GM21717 (cell line): Measurements from ENCODE around the gene NAALADL2.

Experiments used
- ATAC-seq: cut with Tn5 transposase; IDR thresholded peaks from one replicate; pipeline ENCODE4 v1.9.1; 2021; ENCODE audit warnings: mild to moderate bottlenecking, moderate library complexity; ENCODE audit not compliant: unreplicated experiment

The NAALADL2 gene

DNA sequence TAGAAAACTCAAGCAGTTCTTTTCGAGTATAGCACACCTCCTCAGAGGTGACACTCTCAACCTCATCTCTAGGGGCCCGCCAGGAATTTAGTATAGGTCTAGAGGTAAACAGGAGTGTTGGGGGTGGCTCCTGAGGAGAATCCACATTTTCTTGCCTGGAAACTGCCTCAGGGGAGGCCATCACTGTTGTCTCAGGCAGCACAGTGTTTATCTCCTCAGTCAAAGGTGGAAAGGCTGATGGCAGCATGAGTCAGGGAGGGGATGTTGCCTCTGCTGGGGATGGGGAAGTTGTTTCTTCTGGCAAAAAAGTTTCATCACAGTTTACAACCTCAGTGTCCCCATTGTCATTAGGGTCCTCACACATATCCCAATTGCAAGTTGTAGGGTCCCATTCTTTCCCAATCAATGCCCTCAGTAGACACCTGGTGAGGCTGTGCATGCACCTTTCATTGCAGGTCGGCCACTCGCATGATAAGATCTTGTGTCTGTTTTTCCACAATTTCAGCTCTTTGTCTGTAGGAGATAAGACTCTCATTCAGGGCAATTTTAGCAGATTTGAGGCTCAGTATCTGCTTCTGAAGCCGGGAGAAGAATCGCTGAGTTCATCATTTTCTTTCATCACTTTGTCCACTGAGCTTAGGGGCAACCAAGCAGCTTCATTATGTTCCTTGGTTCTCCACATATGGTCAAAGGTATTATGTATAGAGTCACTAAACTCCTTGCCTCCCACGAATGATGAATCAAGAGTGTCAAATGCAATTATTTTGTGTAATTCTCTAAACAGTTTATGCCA is 25.8 kb downstream of the NAALADL2 start:
- ATAC-seq = no peak

DNA sequence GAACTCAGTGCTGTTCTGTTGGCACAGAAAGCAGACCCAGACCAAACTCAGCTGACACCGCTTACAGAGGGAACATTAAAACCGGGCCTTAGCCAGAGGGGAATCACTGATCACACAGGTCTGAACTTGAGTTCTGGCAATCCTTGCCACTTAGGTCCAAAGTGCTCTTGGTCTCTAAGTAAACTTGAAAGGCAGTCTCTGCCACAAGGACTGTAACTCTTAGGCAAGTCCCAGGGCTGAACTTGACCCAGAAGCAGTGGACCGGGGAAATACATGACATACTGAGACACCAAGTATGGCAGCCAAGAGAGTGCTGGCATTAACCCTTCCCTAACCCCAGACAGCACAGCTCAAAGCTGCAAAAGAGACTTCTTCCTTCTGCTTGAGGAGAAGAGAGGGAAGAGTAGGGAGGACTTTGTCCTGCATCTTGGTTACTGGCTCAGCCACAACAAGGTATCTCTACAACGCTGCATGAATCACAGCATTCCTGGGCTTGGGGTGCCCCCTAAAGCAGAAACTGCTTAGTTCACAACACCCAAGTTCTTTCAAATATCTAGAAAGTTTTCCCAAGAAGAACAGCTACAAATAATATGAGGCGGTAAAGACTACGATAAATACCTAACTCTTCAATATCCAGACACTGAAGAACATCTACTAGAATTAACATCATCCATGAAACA is 32.5 kb downstream of the NAALADL2 start:
- no peak for ATAC-seq

DNA sequence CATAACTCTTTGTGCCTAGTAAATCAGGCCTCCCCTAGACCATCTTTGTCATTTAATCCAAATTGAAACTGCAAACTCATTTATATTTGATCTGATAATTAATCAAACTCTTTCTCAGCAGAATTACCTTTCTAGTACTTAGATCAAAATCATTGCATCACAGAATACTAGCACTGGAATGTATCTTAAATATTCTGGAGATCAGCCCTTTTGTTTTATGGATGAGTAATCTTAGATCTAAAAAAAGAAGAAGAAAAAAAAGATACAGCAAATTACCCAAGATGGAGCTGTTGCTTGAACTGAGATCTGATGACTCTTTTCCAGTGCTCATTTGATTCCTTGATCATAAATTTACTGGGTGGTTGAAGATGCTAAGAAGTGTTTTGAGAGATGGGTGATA is 47.9 kb downstream of the NAALADL2 start:
- ATAC-seq = no peak

DNA sequence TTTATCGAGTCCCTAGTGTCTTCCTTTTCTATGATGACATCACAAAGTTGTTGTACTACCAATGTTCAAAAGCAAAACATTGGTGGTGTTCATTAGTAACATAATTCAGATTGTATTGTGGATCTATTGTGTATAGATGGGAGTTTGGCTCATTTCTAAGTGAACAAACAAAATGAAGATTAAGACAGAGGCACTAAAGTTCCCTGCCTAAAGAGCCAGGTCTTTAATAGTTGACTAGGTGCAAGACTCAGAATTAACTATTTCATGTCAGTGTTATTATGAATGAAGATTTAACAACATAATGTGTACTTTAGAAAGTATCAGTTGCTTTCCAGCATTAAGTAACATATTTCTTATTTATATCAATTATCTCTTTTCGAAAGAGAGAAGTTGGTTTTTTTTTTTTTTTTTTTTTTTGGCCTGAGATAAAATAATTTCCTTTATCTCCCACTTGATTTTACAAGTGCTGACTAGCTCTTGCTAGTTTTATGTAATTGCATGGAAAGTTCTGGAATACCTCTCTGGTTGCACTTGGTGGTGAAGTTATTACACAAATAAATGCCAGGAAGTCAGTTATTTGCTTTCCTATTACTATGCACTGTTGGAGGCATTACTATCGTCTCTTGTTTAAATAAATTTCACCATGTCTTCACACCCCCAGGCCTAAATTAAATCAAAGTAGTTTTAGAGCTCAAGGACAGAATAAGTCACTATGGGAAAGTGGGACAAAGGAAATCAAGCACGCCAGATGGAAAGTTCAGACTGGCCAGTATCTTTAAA is 48.7 kb downstream of the NAALADL2 start:
- ATAC-seq = no peak

DNA sequence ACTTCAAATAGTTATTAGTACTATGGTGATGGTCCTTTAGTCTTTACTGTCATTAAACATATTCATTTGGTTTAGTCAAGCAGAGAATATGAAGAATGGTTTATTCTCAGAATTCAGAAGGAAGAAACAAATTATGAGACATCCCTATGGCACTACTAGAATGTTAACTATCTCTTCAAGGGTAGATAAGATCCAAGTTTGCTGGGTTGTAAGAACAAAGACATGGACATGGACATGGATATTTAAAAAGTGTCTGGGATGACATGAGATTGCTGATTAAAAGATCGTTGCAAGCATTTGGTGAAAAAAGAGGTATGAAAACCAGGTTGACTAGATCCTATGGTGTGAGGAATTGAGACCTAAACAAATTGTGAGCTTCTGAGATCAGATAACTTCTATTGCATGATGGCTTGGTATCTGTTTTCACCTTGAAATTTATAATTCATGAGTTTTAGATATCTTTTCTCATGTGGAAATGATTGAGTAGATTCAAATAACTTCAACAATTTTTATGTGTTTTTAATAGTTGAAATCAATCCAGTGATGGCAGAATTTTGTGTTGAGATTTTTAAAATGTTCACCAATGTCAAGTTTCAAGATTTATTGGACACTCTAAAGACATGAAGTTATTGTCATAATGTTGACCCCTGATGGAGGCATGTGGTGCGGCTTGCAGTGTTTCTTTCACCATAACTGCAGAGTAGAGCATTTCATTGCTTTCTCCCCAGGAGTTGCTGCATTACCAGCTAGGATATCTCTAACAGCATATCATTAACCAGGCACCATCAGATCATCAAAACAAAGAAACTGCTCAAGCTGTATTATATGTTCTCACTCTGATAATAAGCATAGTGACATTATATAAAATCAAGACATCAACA is 72.6 kb downstream of the NAALADL2 start:
- ATAC-seq = no peak

DNA sequence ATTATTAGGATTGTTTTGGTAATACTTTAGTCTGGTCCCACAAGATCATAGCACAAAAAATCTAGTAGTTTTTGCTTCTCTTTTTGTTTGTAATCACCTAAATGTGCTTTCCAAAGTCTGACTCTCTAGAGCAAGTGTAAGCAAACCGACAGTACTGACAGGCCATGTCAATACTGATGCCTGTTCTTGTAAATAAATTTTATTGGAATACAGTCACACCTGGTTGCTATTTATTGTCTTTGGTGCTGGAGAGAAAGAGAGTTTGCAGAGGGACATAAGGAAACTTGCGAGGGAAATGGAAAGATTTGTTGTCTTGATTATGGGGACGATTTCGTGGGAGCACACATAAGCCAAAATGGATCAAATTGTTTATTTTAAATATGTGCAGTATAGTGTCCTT is 77.5 kb downstream of the NAALADL2 start:
- no peak for ATAC-seq

DNA sequence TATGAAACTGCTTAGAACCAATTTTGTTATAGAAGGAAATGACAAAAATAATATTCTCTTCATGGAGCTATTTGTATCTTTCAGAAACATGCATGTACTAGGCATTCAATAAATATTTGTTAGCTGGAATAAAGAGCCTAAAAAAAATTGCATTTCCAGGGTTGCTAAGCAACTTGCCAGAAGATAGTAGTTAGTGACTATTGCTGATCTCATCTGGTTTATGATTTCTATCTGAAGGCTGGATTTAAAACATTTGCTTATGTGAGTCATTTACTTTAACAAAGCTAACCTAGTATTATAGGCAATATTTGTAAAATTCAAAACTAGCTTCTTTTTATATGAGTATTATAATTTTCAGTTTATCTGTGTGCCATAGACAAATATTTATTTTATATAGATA is 78.3 kb downstream of the NAALADL2 start:
- no peak for ATAC-seq

DNA sequence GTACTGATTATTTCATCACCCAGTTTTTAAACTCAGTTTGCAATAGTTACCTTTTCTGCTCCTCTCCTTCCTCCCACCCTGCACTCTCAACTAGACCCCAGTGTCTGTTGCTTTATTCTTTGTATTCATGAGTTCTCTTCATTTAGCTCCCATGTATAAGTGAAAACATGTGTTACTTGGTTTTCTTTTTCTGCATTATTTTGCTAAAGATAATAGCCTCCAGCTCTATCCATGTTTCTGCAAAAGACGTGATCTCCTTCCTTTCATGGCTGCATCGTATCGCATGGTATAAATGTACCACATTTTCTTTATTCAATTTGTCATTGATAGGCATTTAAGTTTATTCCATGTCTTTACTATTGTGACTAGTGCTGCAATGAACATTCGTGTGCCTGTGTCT is 79.0 kb downstream of the NAALADL2 start:
- ATAC-seq = no peak

DNA sequence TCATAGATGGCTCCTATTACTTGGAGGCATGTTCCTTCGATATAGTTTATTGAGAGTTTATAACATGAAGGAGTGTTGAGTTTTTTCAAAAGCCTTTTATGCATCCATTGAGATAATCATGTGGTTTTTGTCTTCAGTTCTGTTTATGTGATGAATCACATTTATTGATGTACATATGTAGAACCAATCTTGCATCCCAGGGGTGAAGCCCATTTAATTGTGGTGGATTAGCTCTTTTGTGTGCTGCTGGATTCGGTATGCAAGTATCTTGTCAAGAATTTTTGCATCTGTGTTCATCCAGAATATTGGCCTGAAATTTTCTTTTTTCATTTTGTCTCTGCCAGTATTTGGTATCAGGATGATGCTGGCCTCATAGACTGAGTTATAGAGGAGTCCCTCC is 81.0 kb downstream of the NAALADL2 start:
- no peak for ATAC-seq

DNA sequence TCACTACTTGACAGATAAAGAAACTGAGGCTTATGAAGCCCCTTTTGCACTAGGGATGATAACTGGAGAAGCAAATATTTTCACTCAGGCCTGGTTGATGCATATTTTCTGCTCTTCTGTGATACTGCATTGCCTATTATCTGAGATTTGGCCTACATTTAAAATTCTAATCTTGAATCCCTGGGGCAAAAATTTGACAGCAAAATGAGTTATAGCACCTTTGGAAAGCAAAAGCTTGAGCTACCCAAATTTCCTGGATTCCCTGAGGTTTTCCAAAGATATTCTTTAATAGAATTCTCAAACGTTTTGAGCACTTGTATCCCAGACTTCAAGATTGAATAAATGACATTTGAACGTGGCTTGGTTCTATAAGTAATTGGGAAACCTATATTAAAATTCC is 86.1 kb downstream of the NAALADL2 start:
- ATAC-seq = no peak

DNA sequence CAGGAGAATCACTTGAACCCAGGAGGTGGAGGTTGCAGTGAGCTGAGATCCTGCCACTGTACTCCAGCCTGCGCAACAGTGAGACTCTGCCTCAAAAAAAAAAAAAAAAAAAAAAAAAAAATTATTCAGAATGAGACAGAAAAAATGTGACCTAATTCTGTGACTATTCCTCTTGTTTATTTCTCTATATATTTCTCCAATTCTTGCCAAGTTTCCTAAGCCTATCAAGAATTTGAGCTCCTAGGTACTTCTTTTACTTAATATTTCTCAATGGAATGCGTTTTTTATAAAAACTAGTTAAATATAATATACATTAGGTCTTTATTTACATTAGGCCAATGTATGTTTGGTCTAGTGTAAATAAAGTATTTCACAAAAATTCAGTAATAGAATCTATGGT is 86.8 kb downstream of the NAALADL2 start:
- ATAC-seq = no peak

DNA sequence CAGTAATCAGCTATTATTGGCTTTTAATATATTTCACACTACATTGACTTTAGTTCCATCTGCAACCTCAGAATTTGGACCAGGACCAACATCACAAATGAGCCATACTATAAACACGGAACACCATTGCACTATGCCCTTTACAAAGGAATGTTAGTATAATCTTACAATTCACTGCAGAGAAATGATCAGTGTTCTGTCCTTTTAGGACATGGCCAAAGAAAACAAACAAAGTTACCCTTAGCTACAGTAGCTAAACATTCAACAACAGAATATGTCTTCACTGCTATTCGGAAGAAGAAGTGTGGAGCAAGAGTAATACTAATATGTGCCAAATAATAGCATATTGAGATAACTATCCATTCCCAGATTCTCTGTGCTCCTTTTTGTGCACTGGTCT is 90.4 kb downstream of the NAALADL2 start:
- no peak for ATAC-seq

DNA sequence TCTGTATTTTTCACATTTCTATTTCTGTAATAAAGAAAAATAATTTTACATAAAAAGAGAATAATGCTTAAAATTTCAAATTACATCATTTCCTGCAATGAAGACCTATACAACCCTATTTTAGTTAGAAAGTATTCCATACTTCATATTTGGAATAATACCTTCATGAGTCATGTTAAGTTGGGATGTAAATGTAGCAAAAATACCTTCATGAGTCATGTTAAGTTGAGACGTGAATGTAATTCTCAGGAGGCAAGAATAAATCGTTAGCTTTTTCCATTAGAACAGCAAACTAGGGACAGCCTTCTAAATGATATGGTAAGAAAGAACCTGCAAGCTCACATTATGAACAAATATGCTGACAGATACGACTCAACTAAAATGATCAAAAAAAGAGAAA is 91.9 kb downstream of the NAALADL2 start:
- ATAC-seq = no peak

DNA sequence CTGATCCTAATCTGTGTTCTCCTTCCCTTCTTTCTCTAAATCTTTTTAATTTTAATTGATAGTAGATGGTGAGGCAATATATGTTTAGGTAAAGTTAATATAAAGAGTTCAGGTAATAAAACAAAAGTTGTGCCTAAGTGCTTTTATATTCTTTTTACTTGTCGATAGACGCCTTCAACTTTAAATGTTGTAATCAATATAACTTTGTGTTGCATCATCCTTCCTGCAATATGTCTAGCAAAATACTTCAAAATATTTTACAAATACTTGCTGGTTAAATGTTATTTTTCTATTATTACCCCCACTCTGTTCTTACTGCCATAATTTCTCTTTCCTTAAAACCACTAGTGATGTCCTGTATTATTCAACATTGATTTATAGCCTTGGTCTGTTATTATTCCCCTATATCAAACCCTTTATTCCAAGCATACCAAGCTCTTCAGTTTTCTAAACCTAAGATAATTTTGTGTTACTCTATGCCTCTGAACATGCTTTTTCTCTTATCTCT is 92.4 kb downstream of the NAALADL2 start:
- ATAC-seq = no peak

DNA sequence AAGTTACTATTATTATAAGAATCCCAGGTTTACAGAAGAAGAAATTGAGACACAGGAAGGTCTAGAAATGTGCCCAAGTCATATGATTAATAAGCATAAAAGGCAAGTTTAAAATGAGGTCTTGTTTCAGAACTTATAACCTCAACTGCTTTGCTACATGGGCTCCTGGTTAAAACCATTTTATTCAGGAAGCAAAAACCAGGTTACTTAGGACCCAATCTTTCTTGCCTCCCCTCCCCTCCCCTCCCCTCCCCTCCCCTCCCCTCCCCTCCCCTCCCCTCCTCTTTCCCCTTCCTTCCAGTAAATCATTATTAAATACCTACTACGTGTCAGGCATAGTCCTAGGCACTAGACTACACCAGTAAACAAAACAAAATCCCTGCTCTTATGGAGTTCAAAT is 93.9 kb downstream of the NAALADL2 start:
- ATAC-seq = no peak

DNA sequence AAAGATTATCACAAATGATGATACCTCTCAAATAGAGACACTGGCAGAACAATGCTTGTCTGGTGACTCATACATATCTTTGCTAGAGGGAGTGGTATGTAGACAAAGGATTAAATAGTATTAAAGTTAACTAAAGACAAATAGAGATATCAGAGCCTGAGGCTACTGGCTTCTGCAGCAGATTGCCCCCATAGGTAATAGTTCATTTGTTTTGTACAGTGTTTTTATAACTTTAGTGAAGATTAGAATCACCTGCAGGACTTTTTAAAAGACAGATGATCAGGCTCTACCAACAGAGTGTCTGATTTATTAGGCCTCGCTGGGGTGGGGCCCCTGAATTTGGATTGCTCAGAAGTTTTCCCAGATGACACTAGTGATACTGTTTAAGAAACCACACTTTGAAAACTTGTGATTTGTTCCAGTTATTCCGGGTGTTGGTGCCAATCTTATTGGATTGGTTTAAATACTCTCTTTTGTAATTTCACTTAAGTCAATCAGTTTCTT is 96.4 kb downstream of the NAALADL2 start:
- no peak for ATAC-seq

DNA sequence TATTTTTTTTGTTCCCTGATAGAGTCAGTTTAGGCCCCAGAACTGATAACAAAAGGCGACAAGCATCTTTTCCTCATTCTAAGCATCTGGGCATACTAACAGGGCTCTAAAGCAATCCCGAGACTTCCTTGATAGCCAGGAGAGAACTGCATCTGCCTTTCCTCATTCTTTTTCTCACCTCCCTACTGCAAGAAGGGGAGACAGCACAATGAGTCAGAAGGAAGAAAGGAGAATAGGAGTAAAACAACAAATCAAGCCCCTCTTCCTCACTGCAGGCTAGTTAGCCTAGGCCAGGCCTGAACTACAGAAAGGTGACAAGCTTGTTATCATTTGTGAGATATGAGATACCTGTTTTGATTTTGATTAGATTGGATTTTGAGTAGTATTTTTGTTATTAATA is 97.9 kb downstream of the NAALADL2 start:
- ATAC-seq = no peak

DNA sequence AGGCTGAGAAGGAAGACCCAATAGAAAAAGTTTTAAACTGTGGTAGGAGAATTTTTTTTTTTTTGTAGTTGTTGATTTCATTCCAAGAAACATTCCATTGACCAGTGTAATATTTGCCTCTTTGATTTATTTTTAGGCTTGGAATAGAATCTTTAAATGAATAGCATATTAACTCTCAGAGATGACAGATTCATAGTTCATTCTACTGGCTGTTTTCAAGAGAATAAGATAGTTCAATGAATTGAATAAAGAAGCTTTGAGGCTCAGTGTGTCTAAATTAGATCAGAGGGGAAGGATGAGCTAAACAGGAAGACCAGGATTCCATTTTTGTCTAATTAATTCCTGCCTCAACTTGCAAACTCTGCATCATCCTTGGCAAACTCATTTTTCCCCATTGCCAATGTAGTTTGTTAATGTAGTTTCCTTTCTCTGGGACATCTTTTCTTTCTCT is 98.4 kb downstream of the NAALADL2 start:
- ATAC-seq = no peak

DNA sequence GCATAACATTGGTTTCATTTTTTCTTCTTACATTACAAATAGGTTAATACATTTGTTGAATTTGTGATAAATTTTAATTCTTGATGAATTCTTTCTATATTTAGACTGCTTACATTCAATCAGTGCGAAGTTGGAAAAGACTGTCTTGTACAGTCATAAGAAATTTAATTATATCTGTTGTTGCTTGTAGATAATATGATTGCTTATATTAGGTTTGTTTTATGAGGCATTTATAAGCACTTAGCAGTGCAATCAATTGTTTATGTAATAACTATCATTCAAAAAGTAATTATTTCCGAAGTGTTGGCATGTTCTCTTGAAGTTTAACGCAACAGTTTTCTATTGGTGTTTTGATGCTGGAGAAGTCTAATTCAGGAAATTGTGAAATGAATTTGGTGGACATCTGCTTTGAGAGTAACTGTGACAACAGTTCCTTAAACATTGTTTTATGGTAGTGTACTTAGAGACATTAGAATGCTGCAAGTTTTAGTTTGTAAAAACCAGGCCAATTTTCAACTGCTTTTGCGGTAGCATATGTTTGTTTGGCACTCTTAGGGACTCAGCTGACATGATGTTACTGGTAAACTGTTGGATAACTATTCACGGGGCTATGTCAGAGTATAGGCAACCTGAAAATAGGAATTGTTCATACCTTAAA is 99.7 kb downstream of the NAALADL2 start:
- ATAC-seq = no peak

DNA sequence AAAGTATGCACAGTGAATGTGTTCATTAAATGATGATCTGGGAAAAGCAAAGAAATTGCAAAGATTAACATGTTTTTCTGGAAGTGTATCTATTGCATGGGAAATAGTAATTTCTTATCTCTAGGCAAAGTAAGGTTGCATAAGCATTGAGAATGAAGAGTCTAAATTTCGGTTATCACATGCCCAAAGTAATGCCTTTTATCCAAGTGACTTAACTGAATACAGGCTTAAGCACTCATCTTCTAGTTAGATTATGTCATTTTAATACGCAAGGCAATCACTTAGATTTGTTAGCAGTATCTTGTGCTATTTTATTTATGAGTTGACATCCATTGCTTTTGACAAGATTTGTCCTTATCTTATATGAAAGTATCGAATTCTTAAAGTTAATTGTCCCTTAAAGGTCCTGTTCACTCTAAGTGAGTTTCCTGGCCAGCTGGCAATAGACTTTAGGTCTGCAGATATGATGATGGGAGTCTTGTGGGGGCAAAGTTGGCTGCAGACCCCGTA is 100.5 kb downstream of the NAALADL2 start:
- no peak for ATAC-seq
